Caco-2 (cell line): ENCODE measurements around the gene REEP6. TPM values are rescaled to one million over a fixed set of nuclear protein-coding genes. Genes with fewer than 3 reads are reported as not detected.

Source experiments
- BruUV-seq: library from RNA; stranded (reverse); fragments of 400-500 nt; replicated peaks from 2 replicates; lab custom pipeline; 2021; lab: Mats Ljungman, UMichigan
- CTCF ChIA-PET: fragments of 300-600 bp; sonication (Branson Sonifier 250); formaldehyde crosslinking; loops from one replicate; lab custom pipeline; 2022; ENCODE audit warnings: antibody characterized with exemption; lab: Charles Lee
- POLR2A ChIA-PET: fragments of 300-600 bp; sonication (Branson Sonifier 250); formaldehyde crosslinking; loops from one replicate; lab custom pipeline; 2022; ENCODE audit warnings: antibody characterized with exemption; lab: Charles Lee
- DNase-seq, 2 experiments: peaks; one replicate each; pipeline versions ENCODE4 v3.0.0 to v3.0.0-alpha.2; 2020 to 2022
- H3K27me3 ChIP-seq: replicated peaks from 2 replicates; pipeline ENCODE4 v1.6.0; 2011; ENCODE audit warnings: low read length; ENCODE audit not compliant: control insufficient read depth, insufficient read depth
- H3K36me3 ChIP-seq: 2 replicates; pipeline ENCODE4 v1.5.1; 2011; ENCODE audit warnings: low read length; ENCODE audit not compliant: control insufficient read depth, insufficient read depth
- H3K4me1 ChIP-seq: fragments of 250-450 bp; sonication (Bioruptor Pico); 2 replicates; pipeline ENCODE4 v1.5.1; 2020; ENCODE audit warnings: mild to moderate bottlenecking
- H3K4me3 ChIP-seq: 2 replicates; pipeline ENCODE4 v1.5.1; 2011; ENCODE audit warnings: low read depth, mild to moderate bottlenecking, control low read depth, low read length
- H3K9me3 ChIP-seq: fragments of 250-450 bp; sonication (Bioruptor Pico); 2 replicates; pipeline ENCODE4 v1.5.1; 2020; ENCODE audit warnings: mild to moderate bottlenecking, moderate library complexity
- H3K27ac Mint-ChIP-seq: one replicate; pipeline ENCODE4 v1.8.0; 2022; ENCODE audit warnings: mixed read lengths; ENCODE audit not compliant: unreplicated experiment
- H3K27me3 Mint-ChIP-seq: one replicate; pipeline ENCODE4 v1.8.0; 2022; ENCODE audit warnings: mixed read lengths; ENCODE audit not compliant: insufficient read depth, unreplicated experiment
- H3K36me3 Mint-ChIP-seq: one replicate; pipeline ENCODE4 v1.8.0; 2022; ENCODE audit warnings: mild to moderate bottlenecking, mixed read lengths; ENCODE audit not compliant: insufficient read depth, unreplicated experiment
- H3K4me1 Mint-ChIP-seq: one replicate; pipeline ENCODE4 v1.8.0; 2022; ENCODE audit warnings: low read depth, mixed read lengths; ENCODE audit not compliant: unreplicated experiment
- H3K4me3 Mint-ChIP-seq: one replicate; pipeline ENCODE4 v1.8.0; 2022; ENCODE audit warnings: mild to moderate bottlenecking, moderate library complexity, mixed read lengths; ENCODE audit not compliant: unreplicated experiment
- H3K9me3 Mint-ChIP-seq: one replicate; pipeline ENCODE4 v1.8.0; 2022; ENCODE audit warnings: mixed read lengths; ENCODE audit not compliant: unreplicated experiment
- CTCF ChIP-seq, 2 experiments: fragments of 200-600 bp in 1 of 2; IDR thresholded peaks; 1 replicate in 1 of 2; 2 replicates in 1 of 2; pipeline versions ENCODE4 v1.5.1 to v1.8.0; 2011 to 2022; ENCODE audit warnings: antibody characterized with exemption in 1 of 2, control low read depth in 1 of 2, inconsistent platforms in 1 of 2, low read depth in 1 of 2, low read length in 1 of 2, mild to moderate bottlenecking in 1 of 2, moderate library complexity in 1 of 2; ENCODE audit not compliant: insufficient read depth in 1 of 2, severe bottlenecking in 1 of 2, unreplicated experiment in 1 of 2
- intact Hi-C: fragments of 100-400 bp; cut with micrococcal nuclease; formaldehyde crosslinking; loops from one replicate; pipeline ENCODE4 v1.10.0; 2022; ENCODE audit not compliant: unreplicated experiment
- total RNA-seq: library from RNA; stranded (reverse); gene quantifications from 2 replicates; pipeline ENCODE4 v1.2.3, GENCODE V29; 2022

REEP6 gene
- total RNA-seq, 1 experiment from 2014 or later = 50.2 TPM

- CTCF ChIA-PET = no interaction called here
- no peaks in the 10 kb centered on the region for H3K9me3 ChIP-seq
- POLR2A ChIA-PET = no interaction called here
- no peak for TF ChIP-seq CTCF (IDR thresholded peaks at IDR 0.05; ENCODE audit: insufficient read depth in 1 of 2, low read depth in 1 of 2, low read length in 1 of 2, severe bottlenecking in 1 of 2, unreplicated experiment in 1 of 2)
- H3K9me3 Mint-ChIP-seq = no peaks in the 10 kb centered on the region
- no peaks in the 10 kb centered on the region for H3K36me3 ChIP-seq
- no peak overlapping the region for H3K27ac Mint-ChIP-seq
- no TSS peak for BruUV-seq
- H3K36me3 Mint-ChIP-seq = peaks cover 37% of the 10 kb centered on the region
- H3K4me1 Mint-ChIP-seq = peaks cover 4% of the 10 kb centered on the region
- peak overlapping the region; percentile 63 for H3K4me3 Mint-ChIP-seq
- peak overlapping the region; percentile 65 for H3K4me3 ChIP-seq
- peaks cover 15% of the 10 kb centered on the region for H3K4me1 ChIP-seq
- H3K27me3 ChIP-seq = no peaks in the 10 kb centered on the region
- intact Hi-C loops = no loop called here
- H3K27me3 Mint-ChIP-seq = no peaks in the 10 kb centered on the region
- no peak for DNase-seq
These were observed 22.6 kb upstream of the REEP6 start for GRCh38 chr19:1468274-1468820.

- intact Hi-C loops = no loop called here
- Mint-ChIP-seq H3K27ac (no peak overlapping the region), H3K4me3 (peak overlapping the region; percentile 63), H3K36me3 (peaks cover 42% of the 10 kb centered on the region), H3K9me3 (no peaks in the 10 kb centered on the region), H3K4me1 (peaks cover 4% of the 10 kb centered on the region), H3K27me3 (no peaks in the 10 kb centered on the region)
- Histone ChIP-seq H3K27me3 (no peaks in the 10 kb centered on the region), H3K4me1 (peaks cover 15% of the 10 kb centered on the region), H3K9me3 (no peaks in the 10 kb centered on the region), H3K36me3 (no peaks in the 10 kb centered on the region), H3K4me3 (peak overlapping the region; percentile 65)
- peak in 1 of 2 experiments; percentile 76 for DNase-seq
- TF ChIP-seq CTCF (IDR thresholded peaks at IDR 0.05; ENCODE audit: insufficient read depth in 1 of 2, low read depth in 1 of 2, low read length in 1 of 2, severe bottlenecking in 1 of 2, unreplicated experiment in 1 of 2) = peak in 1 of 2 experiments; percentile 35
- BruUV-seq = no TSS peak
- CTCF ChIA-PET = interaction anchor here (1.0 kb wide), 1 partner anchor 31 kb away, joined by 3 read pairs; no protein-coding TSS in a partner anchor
- POLR2A ChIA-PET = no interaction called here
These were observed 22.1 kb upstream of the REEP6 start for GRCh38 chr19:1468821-1469254.

GRCh38 chr19:1469255-1470054 lies 21.5 kb upstream of the REEP6 start:
- Mint-ChIP-seq H3K27ac (peak overlapping the region; percentile 90), H3K4me1 (peaks cover 4% of the 10 kb centered on the region), H3K36me3 (peaks cover 46% of the 10 kb centered on the region), H3K4me3 (peak overlapping the region; percentile 89), H3K27me3 (no peaks in the 10 kb centered on the region), H3K9me3 (no peaks in the 10 kb centered on the region)
- intact Hi-C loops = loop anchor here (2.0 to 5.0 kb wide), 2 partner anchors 39 to 62 kb away; partner anchors contain the start of gene DAZAP1
- ChIA-PET CTCF (interaction anchor here (1.0 kb wide), 1 partner anchor 32 kb away, joined by 3 read pairs; no protein-coding TSS in a partner anchor), POLR2A (no interaction called here)
- Histone ChIP-seq H3K36me3 (no peaks in the 10 kb centered on the region), H3K9me3 (no peaks in the 10 kb centered on the region), H3K4me3 (peak overlapping the region; percentile 65), H3K4me1 (peaks cover 15% of the 10 kb centered on the region), H3K27me3 (no peaks in the 10 kb centered on the region)
- DNase-seq = peak in 1 of 2 experiments; percentile 77
- no TSS peak for BruUV-seq
- no peak for TF ChIP-seq CTCF (IDR thresholded peaks at IDR 0.05; ENCODE audit: insufficient read depth in 1 of 2, low read depth in 1 of 2, low read length in 1 of 2, severe bottlenecking in 1 of 2, unreplicated experiment in 1 of 2)
